Endothelial cell of umbilical vein (primary cell): ENCODE measurements around the gene APBB3. TPM values are rescaled to one million over a fixed set of nuclear protein-coding genes. Genes with fewer than 3 reads are reported as not detected.
A peak's percentile ranks its signal among the peaks of the same experiment; 100 is the strongest.

Experiments
- BruUV-seq: library from RNA; stranded (reverse); fragments of 400-500 nt; replicated peaks from 2 replicates; lab custom pipeline; 2021; lab: Mats Ljungman, UMichigan
- CTCF ChIA-PET: fragments of 300-600, 350-600 bp; sonication (Branson Sonifier 250); formaldehyde crosslinking; loops from one replicate; lab custom pipeline; 2021; ENCODE audit warnings: antibody characterized with exemption, inconsistent platforms; lab: Charles Lee
- POLR2A ChIA-PET: fragments of 300-600, 350-600 bp; sonication (Branson Sonifier 250); formaldehyde crosslinking; loops from one replicate; lab custom pipeline; 2021; ENCODE audit warnings: antibody characterized with exemption, inconsistent platforms; lab: Charles Lee
- DNase-seq: peaks from one replicate; pipeline ENCODE4 v3.0.0-alpha.2; 2011; ENCODE audit warnings: low read depth, low spot score
- FAIRE-seq: peaks from 2 replicates; lab custom pipeline; 2011; peaks lifted over from hg19 to GRCh38; lab: Jason Lieb, UNC
- H2AFZ ChIP-seq: 2 replicates; pipeline ENCODE4 v1.6.0; 2012; ENCODE audit warnings: low read depth, low read length, control low read depth, inconsistent platforms
- H3K27ac ChIP-seq: 2 replicates; pipeline ENCODE4 v1.5.1; 2011; ENCODE audit warnings: low read depth, mild to moderate bottlenecking, control low read depth, low read length, moderate library complexity; ENCODE audit not compliant: insufficient read depth
- H3K27me3 ChIP-seq, 2 experiments: 2 replicates each; pipeline versions ENCODE4 v1.6.0 to v1.6.1; 2011; ENCODE audit warnings: low read length in 2 of 2, mixed read lengths in 1 of 2; ENCODE audit not compliant: control insufficient read depth in 2 of 2, insufficient read depth in 2 of 2
- H3K36me3 ChIP-seq, 2 experiments: 2 replicates in 1 of 2; 3 replicates in 1 of 2; pipeline ENCODE4 v1.5.1; 2011; ENCODE audit warnings: low read length in 2 of 2, mild to moderate bottlenecking in 1 of 2, moderate library complexity in 1 of 2; ENCODE audit not compliant: control insufficient read depth in 2 of 2, insufficient read depth in 2 of 2; ENCODE audit errors: extremely low read depth in 1 of 2
- H3K4me1 ChIP-seq: 3 replicates; pipeline ENCODE4 v1.5.1; 2011; ENCODE audit warnings: mild to moderate bottlenecking, low read length; ENCODE audit not compliant: control insufficient read depth, insufficient read depth; ENCODE audit errors: extremely low read depth
- H3K4me2 ChIP-seq: 2 replicates; pipeline ENCODE4 v1.6.1; 2011; ENCODE audit warnings: low read length, control low read depth, mixed read lengths; ENCODE audit not compliant: insufficient read depth
- H3K4me3 ChIP-seq, 3 experiments: fragments of 200-600 bp in 1 of 3; sonication (generic), shearing (Covaris generic) in 1 of 3; replicated peaks in 1 of 3; 2 replicates each; pipeline ENCODE4 v1.5.1; 2011 to 2016; ENCODE audit warnings: control low read depth in 3 of 3, low read length in 3 of 3, mild to moderate bottlenecking in 2 of 3, inconsistent platforms in 1 of 3, low read depth in 1 of 3, moderate library complexity in 1 of 3; ENCODE audit not compliant: insufficient read depth in 1 of 3
- H3K79me2 ChIP-seq: 2 replicates; pipeline ENCODE4 v1.6.0; 2012; ENCODE audit warnings: low read length, inconsistent platforms; ENCODE audit not compliant: control insufficient read depth, insufficient read depth
- H3K9ac ChIP-seq: replicated peaks from 2 replicates; pipeline ENCODE3; 2011; ENCODE audit warnings: low read length, control low read depth; ENCODE audit not compliant: insufficient read depth; ENCODE audit errors: extremely low read depth
- H3K9me1 ChIP-seq: replicated peaks from 3 replicates; pipeline ENCODE4 v1.6.0; 2011; ENCODE audit warnings: mild to moderate bottlenecking, low read length; ENCODE audit not compliant: control insufficient read depth, insufficient read depth; ENCODE audit errors: extremely low read depth
- H3K9me3 ChIP-seq: replicated peaks from 2 replicates; pipeline ENCODE4 v1.5.1; 2012; ENCODE audit warnings: low read length, inconsistent platforms; ENCODE audit not compliant: control insufficient read depth, insufficient read depth
- H4K20me1 ChIP-seq: replicated peaks from 2 replicates; pipeline ENCODE3; 2011; ENCODE audit warnings: mild to moderate bottlenecking, low read length; ENCODE audit not compliant: control insufficient read depth, insufficient read depth; ENCODE audit errors: extremely low read depth
- CTCF ChIP-seq, 2 donors: IDR thresholded peaks; 1 replicate in 1 of 2; 2 replicates in 1 of 2; pipeline ENCODE4 v1.5.1; 2011; ENCODE audit warnings: low read length in 2 of 2, mild to moderate bottlenecking in 2 of 2, moderate library complexity in 2 of 2, control low read depth in 1 of 2, inconsistent platforms in 1 of 2, low read depth in 1 of 2; ENCODE audit not compliant: insufficient read depth in 1 of 2; ENCODE audit errors: extremely low read depth in 1 of 2
- EZH2 ChIP-seq: IDR thresholded peaks from 2 replicates; pipeline ENCODE4 v1.6.1; 2012; ENCODE audit warnings: borderline replicate concordance, low read depth, mild to moderate bottlenecking, moderate library complexity, low read length, inconsistent platforms; ENCODE audit not compliant: severe bottlenecking
- FOS ChIP-seq: IDR thresholded peaks from 2 replicates; pipeline ENCODE4 v1.6.1; 2011; ENCODE audit warnings: mild to moderate bottlenecking, low read length, moderate library complexity, borderline replicate concordance; ENCODE audit not compliant: insufficient read depth
- GATA2 ChIP-seq: IDR thresholded peaks from 2 replicates; pipeline ENCODE4 v1.7.0; 2011; ENCODE audit warnings: low read depth, mild to moderate bottlenecking, moderate library complexity, mixed read lengths, low read length; ENCODE audit not compliant: insufficient read length, insufficient read depth
- JUN ChIP-seq: IDR thresholded peaks from 2 replicates; pipeline ENCODE4 v1.6.1; 2011; ENCODE audit warnings: borderline replicate concordance, low read depth; ENCODE audit not compliant: insufficient read length, insufficient read depth
- MAX ChIP-seq: IDR thresholded peaks from 2 replicates; pipeline ENCODE4 v1.6.1; 2011; ENCODE audit not compliant: insufficient read depth, insufficient read length
- MYC ChIP-seq: IDR thresholded peaks from one replicate; pipeline ENCODE4 v1.6.1; 2011; ENCODE audit warnings: mild to moderate bottlenecking, low read depth, low read length
- POLR2A ChIP-seq: IDR thresholded peaks from 2 replicates; pipeline ENCODE4 v1.6.1; 2012; ENCODE audit warnings: low read depth, mild to moderate bottlenecking, control low read depth, low read length
- POLR2AphosphoS5 ChIP-seq: IDR thresholded peaks from 2 replicates; pipeline ENCODE4 v1.6.1; 2012; ENCODE audit warnings: low read depth, mild to moderate bottlenecking, control low read depth, low read length, moderate library complexity; ENCODE audit not compliant: insufficient read depth
- dilution Hi-C: fragments of 300-500 bp; cut with MboI; formaldehyde crosslinking; loops from one replicate; pipeline ENCODE4 v1.15.0; 2019; ENCODE audit warnings: low sequenced_read_pairs; ENCODE audit not compliant: extremely low pct_ligation_motif_present
- intact Hi-C: fragments of 100-400 bp; cut with micrococcal nuclease; formaldehyde crosslinking; loops from one replicate; pipeline ENCODE4 v1.10.0; 2022
- polyA plus RNA-seq, 4 experiments: library from polyadenylated mRNA; depleted of rRNA in 3 of 4; stranded (reverse) in 3 of 4; unstranded in 1 of 4; fragments of >200 nt; gene quantifications; 2 replicates each; pipeline versions ENCODE4 v1.2.1 to v1.2.3, GENCODE V29; 2011 to 2012; ENCODE audit warnings: missing spikeins in 1 of 4
- total RNA-seq: library from RNA; stranded (reverse); gene quantifications from 2 replicates; pipeline ENCODE4 v1.2.3, GENCODE V29; 2021

APBB3 gene
- total and polyA plus RNA-seq, 2 donors (not counting 3 experiments of a cell fraction or from before 2014, with no cell fraction given): 12.1 to 22.8 TPM

GRCh38 chr5:140563596-140563995 is 802 bp downstream of the APBB3 start:
- dilution Hi-C loops (no loop called here), intact Hi-C loops (no loop called here)
- no peak for DNase-seq
- Histone ChIP-seq H3K4me3 (peak overlapping the region in 2 of 3 experiments; percentile 73 to 84), H3K4me2 (peak overlapping the region; percentile 47), H3K9me3 (no peaks in the 10 kb centered on the region), H4K20me1 (no peaks in the 10 kb centered on the region), H3K4me1 (peaks cover 8% of the 10 kb centered on the region), H3K27ac (no peak overlapping the region), H2AFZ (peak overlapping the region; percentile 56), H3K36me3 (peaks cover 3 to 21% of the 10 kb centered on the region in 2 experiments), H3K79me2 (peaks cover 9% of the 10 kb centered on the region), H3K9ac (peak overlapping the region; percentile 87), H3K27me3 (no peaks in the 10 kb centered on the region), H3K9me1 (no peaks in the 10 kb centered on the region)
- ChIA-PET POLR2A (no interaction called here), CTCF (interaction anchor here (1.0 to 3.3 kb wide), 5 partner anchors 16 to 191 kb away, joined by 3 to 22 read pairs (median 6); partner anchors contain the start of genes EIF4EBP3, IK and NDUFA2)
- BruUV-seq: no TSS peak
- no peak for TF ChIP-seq MAX
- TF ChIP-seq GATA2: no peak
- TF ChIP-seq MYC: no peak
- no peak for TF ChIP-seq JUN
- TF ChIP-seq CTCF (IDR thresholded peaks at IDR 0.05; ENCODE audit: extremely low read depth in 1 of 2, insufficient read depth in 1 of 2, low read depth in 1 of 2, low read length in 2 of 2): no peak
- TF ChIP-seq POLR2A: no peak
- no peak for TF ChIP-seq EZH2
- no peak for TF ChIP-seq FOS
- TF ChIP-seq POLR2AphosphoS5: no peak
- FAIRE-seq: no peak
